HPDE6-E6E7 (cell line): ENCODE measurements around the gene ANXA4.

ENCODE experiments used
- DNase-seq: peaks from one replicate; pipeline ENCODE4 v3.0.0; 2011; ENCODE audit warnings: missing footprints; ENCODE audit errors: extremely low spot score

Gene ANXA4

GRCh38 chr2:69844560-69844959 is 102.6 kb downstream of the ANXA4 start:
- DNase-seq = no peak

DNA sequence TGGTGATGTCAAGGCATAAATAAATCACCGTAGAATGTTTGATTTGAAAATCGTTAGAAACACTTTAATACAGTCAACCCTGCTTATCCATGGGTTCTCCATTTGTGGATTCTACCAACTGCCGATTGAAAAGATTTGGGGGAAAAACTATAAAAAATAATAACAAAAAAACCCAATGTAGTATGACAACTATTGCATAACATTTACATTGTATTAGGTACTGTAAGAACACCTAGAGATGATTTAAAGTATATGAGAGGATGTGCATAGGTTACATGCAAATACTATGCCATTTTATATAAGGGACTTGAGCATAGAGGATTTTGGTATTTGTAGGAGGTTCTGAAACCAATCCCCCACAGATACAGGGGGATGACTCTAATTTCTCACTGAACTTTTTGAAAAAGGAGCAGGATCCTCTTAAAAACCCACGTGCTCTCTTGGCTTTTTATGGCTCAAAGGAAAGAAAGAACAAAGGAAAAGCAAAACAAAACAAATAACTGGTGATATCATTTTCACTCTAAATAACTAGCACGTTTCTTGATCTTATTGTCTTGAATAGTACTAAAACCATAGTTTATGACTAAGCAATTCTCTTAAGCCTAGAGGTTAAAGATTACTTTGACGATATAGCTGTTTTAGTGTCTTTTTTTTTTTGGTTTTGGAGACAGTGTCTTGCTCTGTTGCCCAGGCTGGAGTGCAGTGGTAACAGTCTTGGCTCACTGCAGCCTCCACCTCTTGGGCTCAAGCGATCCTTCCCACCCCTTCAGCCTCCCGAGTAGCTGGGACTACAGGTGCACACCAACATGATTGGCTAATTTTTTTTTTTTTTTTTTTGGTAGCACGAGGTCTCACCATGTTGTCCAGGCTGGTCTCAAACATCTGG is 104.5 kb downstream of the ANXA4 start:
- DNase-seq = no peak

GRCh38 chr2:69847068-69847828 is 105.3 kb downstream of the ANXA4 start:
- DNase-seq = no peak

GRCh38 chr2:69848186-69848790 is 106.4 kb downstream of the ANXA4 start:
- no peak for DNase-seq

- DNase-seq = no peak
These were observed 116.3 kb downstream of the ANXA4 start for GRCh38 chr2:69858261-69858660.

DNA sequence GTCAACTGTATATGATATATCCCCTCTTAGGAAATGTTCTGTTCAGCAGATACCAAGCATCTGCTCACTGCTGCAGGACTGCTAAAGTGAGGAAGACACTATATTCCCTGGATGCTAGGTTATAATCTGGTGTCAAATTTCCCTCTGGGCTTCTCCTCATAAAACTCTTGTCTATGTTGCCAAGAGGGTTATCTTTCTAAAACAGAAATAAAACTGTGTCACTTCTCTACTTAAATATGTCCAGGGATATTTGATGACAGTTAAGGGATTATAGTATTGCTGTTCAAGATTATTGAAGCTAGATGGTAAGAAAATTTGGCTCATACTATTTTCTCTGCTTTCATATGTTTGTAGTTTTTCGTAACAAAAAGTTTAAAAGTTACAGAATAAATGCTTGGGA is 121.4 kb downstream of the ANXA4 start:
- no peak for DNase-seq
